Measurements from ENCODE around the gene DNAAF1. TPM values are rescaled to one million over a fixed set of nuclear protein-coding genes. Genes with fewer than 3 reads are reported as not detected.

DNAAF1 gene
- total and polyA plus RNA-seq, 2 of the 4 experiments (the other 2 are of a cell fraction): 0.05 TPM; not detected in 1

DNA sequence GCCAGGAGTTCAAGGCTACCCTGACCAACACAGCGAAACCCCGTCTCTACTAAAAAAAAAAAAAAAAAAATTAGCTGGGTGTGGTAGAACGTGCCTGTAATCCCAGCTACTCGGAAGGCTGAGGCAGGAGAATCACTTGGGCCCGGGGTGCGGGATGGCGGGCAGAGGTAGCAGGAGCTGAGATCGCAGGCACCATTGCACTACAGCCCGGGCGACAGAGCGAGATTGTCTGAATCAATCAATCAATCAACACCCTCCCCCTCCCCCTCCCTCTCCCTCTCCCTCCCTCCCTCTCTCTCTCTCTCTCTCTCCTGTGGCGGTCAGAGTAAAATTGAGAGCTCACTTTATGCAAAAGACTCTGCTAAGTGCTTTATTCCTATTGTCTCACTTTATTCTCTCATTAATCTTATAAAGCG, 1.3 kb upstream of the DNAAF1 start:
- H3K14ac ChIP-seq (replicated peaks; ENCODE audit: low read depth, low read length): no peak overlapping the region
- no peaks in the 10 kb centered on the region for H3K9me3 ChIP-seq (ENCODE audit: control insufficient read depth, insufficient read depth, low read length)
- CTCF ChIA-PET: no interaction called here
- H3K27me3 ChIP-seq (ENCODE audit: control insufficient read depth, insufficient read depth, low read length): peaks cover 8% of the 10 kb centered on the region
- no peak overlapping the region for H3K27ac ChIP-seq (ENCODE audit: insufficient read depth, low read length)
- DNase-seq (no peak), ATAC-seq (ENCODE audit: low read depth) (no peak)
- no peak overlapping the region for H2BK15ac ChIP-seq (ENCODE audit: low read depth, low read length)
- WGBS, 2 experiments (ENCODE audit: extremely low coverage in 2 of 2, insufficient read length in 1 of 2): no CpG with 5 or more reads among the region's 13 CpGs
- H3K18ac ChIP-seq (ENCODE audit: low read depth, low read length): no peak overlapping the region
- peaks cover 12% of the 10 kb centered on the region; the same call in 1 of the 2 replicates for H4K20me1 ChIP-seq (ENCODE audit: insufficient read depth, low read length)
- no peak overlapping the region for H2BK20ac ChIP-seq (ENCODE audit: low read depth, low read length)
- H2AK9ac ChIP-seq (replicated peaks; ENCODE audit: low read depth, low read length, poor library complexity): no peak overlapping the region
- peaks cover 13% of the 10 kb centered on the region for H3K4me1 ChIP-seq (ENCODE audit: control insufficient read depth, insufficient read depth, low read length)
- POLR2A ChIA-PET (ENCODE audit: unreplicated experiment): no interaction called here
- no peak overlapping the region for H2AFZ ChIP-seq (replicated peaks; ENCODE audit: low read length, poor library complexity)
- BruUV-seq (replicated peaks): no TSS peak
- H4K8ac ChIP-seq (ENCODE audit: low read depth in 2 of 2, low read length in 2 of 2): no peak overlapping the region
- peak overlapping the region; percentile 97 for H3K4me2 ChIP-seq (ENCODE audit: low read depth, low read length)
- H3K4ac ChIP-seq (ENCODE audit: low read depth, low read length): 0 out of 2 replicates have a peak overlapping the region, but pooled peaks have one; percentile 67
- in situ Hi-C loops (cut with MboI; ENCODE audit: low sequenced_read_pairs): no loop called here
- H3K9ac ChIP-seq (ENCODE audit: low read depth, low read length): peak overlapping the region; percentile 75
- H3K23ac ChIP-seq (ENCODE audit: low read depth, low read length): peak overlapping the region; percentile 92; the same call in 1 of the 2 replicates
- dilution Hi-C loops (cut with HindIII; ENCODE audit: low sequenced_read_pairs, unreplicated experiment): no loop called here
- H3K56ac ChIP-seq (ENCODE audit: extremely low read depth, insufficient read depth, low read length): no peak overlapping the region
- peaks cover 14% of the 10 kb centered on the region for H3K9me1 ChIP-seq (ENCODE audit: insufficient read depth, low read length)
- intact Hi-C loops (cut with micrococcal nuclease): no loop called here
- peaks cover 21 to 45% of the 10 kb centered on the region in 2 experiments for H3K79me1 ChIP-seq (ENCODE audit: low read depth in 1 of 2, low read length in 2 of 2)
- TF ChIP-seq RFX5 (IDR thresholded peaks at IDR 0.05; ENCODE audit: low read depth, low read length) (no peak), POLR2A (IDR thresholded peaks at IDR 0.05; ENCODE audit: low read depth, low read length) (no peak), MAZ (IDR thresholded peaks at IDR 0.05; ENCODE audit: borderline replicate concordance, low read depth, low read length) (no peak), SMC3 (IDR thresholded peaks at IDR 0.05; ENCODE audit: low read depth, low read length) (no peak), MXI1 (IDR thresholded peaks at IDR 0.05; ENCODE audit: borderline replicate concordance, low read depth, low read length) (no peak)
- peak overlapping the region; percentile 99 for H3K4me3 ChIP-seq (ENCODE audit: insufficient read depth, low read depth, low read length)
- H2AK5ac ChIP-seq (ENCODE audit: low read depth, low read length): no peak overlapping the region
- H2BK120ac ChIP-seq (ENCODE audit: low read depth, low read length): no peak overlapping the region
- H2BK5ac ChIP-seq (ENCODE audit: low read depth, low read length, poor library complexity, severe bottlenecking): no peak overlapping the region
- H4K5ac ChIP-seq (ENCODE audit: low read depth, low read length): no peak overlapping the region
- no peaks in the 10 kb centered on the region for H3K36me3 ChIP-seq (ENCODE audit: control insufficient read depth, insufficient read depth, low read length)
- no peak overlapping the region for H4K91ac ChIP-seq (ENCODE audit: insufficient read depth, low read depth, low read length)
